ENCODE measurements around the gene GAB2. TPM values are rescaled to one million over a fixed set of nuclear protein-coding genes. Genes with fewer than 3 reads are reported as not detected.

The GAB2 gene
- total RNA-seq, 1 experiment from 2014 or later: 3.3 TPM

- Histone ChIP-seq H4K91ac (ENCODE audit: insufficient read length, low read depth, low read length) (no peak overlapping the region), H3K79me1 (ENCODE audit: insufficient read depth, low read depth, low read length, poor library complexity, severe bottlenecking) (no peaks in the 10 kb centered on the region), H3K23me2 (ENCODE audit: insufficient read length, low read depth, low read length, poor library complexity, severe bottlenecking) (no peaks in the 10 kb centered on the region), H3K23ac (ENCODE audit: insufficient read length, low read depth, low read length) (no peak overlapping the region), H2BK5ac (ENCODE audit: insufficient read length, low read length) (no peak overlapping the region), H3K18ac (ENCODE audit: insufficient read length, low read depth, low read length) (no peak overlapping the region), H3K9me3 (ENCODE audit: control insufficient read depth, low read depth, low read length) (no peaks in the 10 kb centered on the region), H2BK15ac (ENCODE audit: low read depth, low read length) (no peak overlapping the region), H2BK120ac (ENCODE audit: low read depth, low read length, poor library complexity, severe bottlenecking) (no peak overlapping the region), H3K4ac (ENCODE audit: low read depth, low read length) (no peak overlapping the region), H3K4me1 (ENCODE audit: insufficient read depth, low read length) (no peaks in the 10 kb centered on the region), H3K79me2 (ENCODE audit: insufficient read depth, low read length) (no peaks in the 10 kb centered on the region), H4K5ac (ENCODE audit: insufficient read length, low read depth, low read length) (no peak overlapping the region), H3K4me2 (ENCODE audit: insufficient read depth, insufficient read length, low read length) (no peak overlapping the region), H4K20me1 (ENCODE audit: control insufficient read depth, insufficient read depth, insufficient read length) (no peaks in the 10 kb centered on the region), H3K14ac (ENCODE audit: insufficient read depth, low read length) (no peak overlapping the region), H2BK20ac (ENCODE audit: low read depth, low read length, poor library complexity, severe bottlenecking) (no peak overlapping the region), H3T11ph (ENCODE audit: low read length) (no peak overlapping the region), H3K56ac (ENCODE audit: insufficient read length, low read depth, low read length) (no peak overlapping the region), H4K8ac (replicated peaks; ENCODE audit: insufficient read length, low read depth, low read length) (no peak overlapping the region), H2AFZ (ENCODE audit: low read length) (no peak overlapping the region), H3K27ac (ENCODE audit: insufficient read length, low read depth, low read length) (no peak overlapping the region), H3K27me3 (ENCODE audit: insufficient read depth, low read length) (no peaks in the 10 kb centered on the region), H2AK5ac (ENCODE audit: insufficient read length, low read length) (no peak overlapping the region), H2BK12ac (ENCODE audit: insufficient read length, low read depth, low read length) (no peak overlapping the region), H3K9ac (ENCODE audit: extremely low read depth, insufficient read length, low read length) (no peak overlapping the region)
- H3K27me3 Mint-ChIP-seq (ENCODE audit: low read depth): no peaks in the 10 kb centered on the region
- TF ChIP-seq, protein P1, sequence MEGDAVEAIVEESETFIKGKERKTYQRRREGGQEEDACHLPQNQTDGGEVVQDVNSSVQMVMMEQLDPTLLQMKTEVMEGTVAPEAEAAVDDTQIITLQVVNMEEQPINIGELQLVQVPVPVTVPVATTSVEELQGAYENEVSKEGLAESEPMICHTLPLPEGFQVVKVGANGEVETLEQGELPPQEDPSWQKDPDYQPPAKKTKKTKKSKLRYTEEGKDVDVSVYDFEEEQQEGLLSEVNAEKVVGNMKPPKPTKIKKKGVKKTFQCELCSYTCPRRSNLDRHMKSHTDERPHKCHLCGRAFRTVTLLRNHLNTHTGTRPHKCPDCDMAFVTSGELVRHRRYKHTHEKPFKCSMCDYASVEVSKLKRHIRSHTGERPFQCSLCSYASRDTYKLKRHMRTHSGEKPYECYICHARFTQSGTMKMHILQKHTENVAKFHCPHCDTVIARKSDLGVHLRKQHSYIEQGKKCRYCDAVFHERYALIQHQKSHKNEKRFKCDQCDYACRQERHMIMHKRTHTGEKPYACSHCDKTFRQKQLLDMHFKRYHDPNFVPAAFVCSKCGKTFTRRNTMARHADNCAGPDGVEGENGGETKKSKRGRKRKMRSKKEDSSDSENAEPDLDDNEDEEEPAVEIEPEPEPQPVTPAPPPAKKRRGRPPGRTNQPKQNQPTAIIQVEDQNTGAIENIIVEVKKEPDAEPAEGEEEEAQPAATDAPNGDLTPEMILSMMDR (conservative IDR thresholded peaks at IDR 0.05): no peak
- DNase-seq: no peak
- WGBS (ENCODE audit: extremely low coverage, insufficient read length, low lambda C conversion rate): no CpG with 5 or more reads among the region's 2 CpGs
- no peak overlapping the region for H3K4me3 Mint-ChIP-seq
- peaks cover 3 to 7% of the 10 kb centered on the region in 2 experiments; a peak in 3 of 4 replicates for H3K4me1 Mint-ChIP-seq
- no peaks in the 10 kb centered on the region for H3K36me3 Mint-ChIP-seq (ENCODE audit: insufficient read depth in 1 of 3, low read depth in 3 of 3)
- no peak overlapping the region for H3K27ac Mint-ChIP-seq
- H3K9me3 Mint-ChIP-seq: no peaks in the 10 kb centered on the region
Observed at GRCh38 chr11:78344676-78345075, 72.9 kb downstream of the GAB2 start.

Data from H9 (cell line).